Stimulated activated CD4-positive, alpha-beta T cell treated with anti-CD3 and anti-CD28 coated beads, Interleukin-15, amount 100 ng/mL, for 48 hours (primary cell): ENCODE measurements around the gene WASF2.

ENCODE experiments used
- DNase-seq, 2 donors: peaks; one replicate each; pipeline ENCODE4 v3.0.0-alpha.2; 2020; ENCODE audit warnings: low read depth in 2 of 2

Gene WASF2

DNA sequence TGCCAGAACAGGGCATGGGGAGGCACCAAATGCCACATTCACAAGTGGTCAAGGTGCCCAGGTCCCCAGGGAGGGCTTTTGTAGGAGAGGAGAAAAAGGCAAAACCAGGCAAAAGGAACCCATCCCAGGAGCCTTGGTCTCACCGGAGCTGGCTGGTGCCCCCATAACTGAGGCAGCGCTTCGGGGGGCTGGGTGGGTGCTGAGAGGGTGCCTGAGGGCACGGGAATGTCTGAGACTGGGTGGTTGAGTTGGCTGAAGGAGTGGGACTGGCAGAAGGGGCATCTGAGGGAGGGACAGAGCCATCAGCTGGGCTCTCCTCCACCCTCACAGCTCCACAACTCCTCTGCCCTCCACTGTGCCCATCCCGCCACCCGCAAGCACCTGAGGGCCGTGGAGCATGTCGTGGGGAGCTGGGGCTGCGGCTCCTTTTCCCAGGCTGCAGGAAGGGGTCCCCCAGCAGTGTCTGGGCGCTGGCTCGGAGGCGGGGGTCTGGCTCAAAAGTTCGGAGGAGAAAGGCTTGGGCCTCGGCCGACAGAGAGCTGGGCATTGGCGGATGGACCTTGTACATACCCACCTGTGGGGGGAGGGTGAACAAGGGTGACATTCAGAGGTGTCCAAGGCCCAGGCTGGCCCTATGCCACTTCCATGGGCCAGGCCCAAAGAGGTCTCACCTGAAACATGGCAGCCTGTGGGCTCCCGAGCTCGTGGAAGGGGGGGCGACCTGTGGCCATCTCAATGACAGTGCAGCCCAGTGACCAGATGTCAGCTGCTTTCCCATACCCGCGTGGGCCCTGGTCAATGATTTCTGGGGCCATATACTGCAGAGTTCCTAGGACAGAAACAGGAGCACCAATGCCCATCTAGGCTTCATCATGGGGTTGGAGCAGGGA lies 131.7 kb downstream of the WASF2 start:
- no peak for DNase-seq

DNA sequence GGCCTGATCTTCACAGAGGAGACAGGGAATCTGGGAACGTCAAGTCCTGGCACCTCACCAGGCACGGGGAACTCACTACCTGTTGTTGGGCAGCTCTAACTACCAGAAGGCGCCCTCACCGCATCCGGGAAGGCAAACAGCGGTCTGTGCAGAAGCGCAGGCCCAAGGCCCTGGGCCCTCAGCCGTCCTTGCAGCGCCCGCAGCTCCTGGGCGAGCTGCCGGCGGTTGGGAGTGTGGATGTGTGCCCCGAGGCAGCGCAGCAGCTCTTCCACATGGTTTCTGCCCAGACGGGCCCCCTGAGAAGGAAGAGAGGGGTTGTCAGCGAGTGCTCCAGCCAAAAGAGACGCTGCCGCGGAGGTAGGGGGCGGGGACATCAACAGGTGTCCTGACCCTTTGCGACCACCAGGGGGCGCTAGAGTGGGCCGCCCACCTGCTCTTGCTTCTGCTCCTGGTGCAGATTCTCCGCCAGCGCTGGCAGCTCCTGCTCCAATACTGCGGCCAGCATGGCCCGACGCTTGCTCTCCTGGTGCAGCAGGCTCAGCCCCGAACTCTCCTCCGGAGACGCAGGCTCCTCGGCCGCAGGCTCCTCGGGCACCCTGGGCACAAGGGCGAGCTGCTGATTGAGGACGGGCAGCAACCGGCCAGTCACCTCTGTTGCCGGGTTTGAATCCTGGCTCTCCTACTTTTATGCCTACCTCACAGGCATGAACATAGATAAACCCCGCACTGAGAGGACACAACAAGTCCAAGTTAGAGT lies 132.5 kb downstream of the WASF2 start:
- DNase-seq = peak; percentile 70 to 72

GRCh38 chr1:27356619-27357280 lies 133.2 kb downstream of the WASF2 start:
- DNase-seq = no peak

- DNase-seq = no peak
These were observed 133.7 kb downstream of the WASF2 start for GRCh38 chr1:27356277-27356618.

- no peak for DNase-seq
These were observed 134.3 kb downstream of the WASF2 start for GRCh38 chr1:27355683-27356082.
